Muscle of leg (tissue), 11 donors: Measurements from ENCODE around the gene IMMP2L. TPM values are rescaled to one million over a fixed set of nuclear protein-coding genes. Genes with fewer than 3 reads are reported as not detected.

ENCODE experiments used
- DNase-seq: peaks from one replicate; pipeline ENCODE4 v3.0.0; 2013
- H3K27ac ChIP-seq: one replicate; pipeline ENCODE4 v1.5.1; 2013; ENCODE audit warnings: mild to moderate bottlenecking, low read length, control low read depth
- H3K27me3 ChIP-seq: one replicate; pipeline ENCODE4 v1.6.1; 2013; ENCODE audit warnings: low read length; ENCODE audit not compliant: control insufficient read depth, insufficient read depth
- H3K36me3 ChIP-seq: one replicate; pipeline ENCODE4 v1.6.1; 2013; ENCODE audit warnings: low read length; ENCODE audit not compliant: control insufficient read depth, insufficient read depth
- H3K4me1 ChIP-seq: one replicate; pipeline ENCODE4 v1.6.1; 2013; ENCODE audit warnings: low read length; ENCODE audit not compliant: control insufficient read depth, insufficient read depth
- H3K4me3 ChIP-seq: one replicate; pipeline ENCODE4 v1.5.1; 2013; ENCODE audit warnings: low read length, control low read depth
- H3K9me3 ChIP-seq: replicated peaks from 2 replicates; pipeline ENCODE4 v1.6.1; 2013; ENCODE audit warnings: low read depth, low read length; ENCODE audit not compliant: control insufficient read depth
- WGBS: methylation state at CpG from one replicate; pipeline ENCODE4 v1.1.5; 2013; ENCODE audit warnings: missing lambda C conversion rate; ENCODE audit not compliant: insufficient coverage; 5-methylcytosine and 5-hydroxymethylcytosine counted together
- polyA plus RNA-seq, 8 donors: library from polyadenylated mRNA; unstranded; fragments of 120-200 nt; gene quantifications; one replicate each; pipeline versions ENCODE4 v1.2.1 to v1.2.3, GENCODE V29; 2013; ENCODE audit warnings: inconsistent platforms in 1 of 8, low replicate concordance in 1 of 8; ENCODE audit not compliant: insufficient read length in 8 of 8, insufficient read depth in 1 of 8
- total RNA-seq: library from RNA; stranded (reverse); fragments of 120-200 nt; gene quantifications from one replicate; pipeline ENCODE4 v1.2.4, GENCODE V29; 2013

Gene IMMP2L
- total and polyA plus RNA-seq, 9 donors: 15.0 to 20.4 (median 17.1) TPM

GRCh38 chr7:110801502-110801901, 760.8 kb downstream of the IMMP2L start:
- WGBS: 60% methylated on average over 1 of the region's 1 CpG
- no peak for DNase-seq

DNA sequence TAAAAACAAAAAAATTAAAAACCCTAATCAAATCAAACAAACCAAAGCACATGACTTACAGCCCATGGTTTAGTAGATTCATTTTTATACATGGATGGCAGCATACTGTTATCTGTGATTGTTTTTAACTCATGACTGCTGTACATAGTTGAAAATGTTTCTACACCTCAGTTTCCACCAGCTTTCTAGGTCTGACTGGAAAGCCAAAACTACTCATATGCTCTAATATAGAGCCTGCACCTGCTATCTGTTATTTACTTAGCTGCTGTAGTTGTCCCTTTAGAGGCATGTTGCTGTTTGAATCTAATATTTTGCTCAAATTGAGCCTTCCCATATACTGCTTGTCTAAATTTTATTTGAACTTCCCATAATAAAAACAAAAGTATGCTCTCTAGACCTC, 761.3 kb downstream of the IMMP2L start:
- no peak overlapping the region for H3K27ac ChIP-seq
- no peaks in the 10 kb centered on the region for H3K36me3 ChIP-seq
- H3K9me3 ChIP-seq: no peaks in the 10 kb centered on the region
- H3K27me3 ChIP-seq: no peaks in the 10 kb centered on the region
- no peak for DNase-seq
- no peaks in the 10 kb centered on the region for H3K4me1 ChIP-seq
- no peak overlapping the region for H3K4me3 ChIP-seq

More at GRCh38 chr7:110801502-110801901, 760.8 kb downstream of the IMMP2L start:
- Histone ChIP-seq H3K9me3 (no peaks in the 10 kb centered on the region), H3K27me3 (no peaks in the 10 kb centered on the region), H3K27ac (no peak overlapping the region), H3K4me3 (no peak overlapping the region), H3K4me1 (no peaks in the 10 kb centered on the region), H3K36me3 (no peaks in the 10 kb centered on the region)

DNA sequence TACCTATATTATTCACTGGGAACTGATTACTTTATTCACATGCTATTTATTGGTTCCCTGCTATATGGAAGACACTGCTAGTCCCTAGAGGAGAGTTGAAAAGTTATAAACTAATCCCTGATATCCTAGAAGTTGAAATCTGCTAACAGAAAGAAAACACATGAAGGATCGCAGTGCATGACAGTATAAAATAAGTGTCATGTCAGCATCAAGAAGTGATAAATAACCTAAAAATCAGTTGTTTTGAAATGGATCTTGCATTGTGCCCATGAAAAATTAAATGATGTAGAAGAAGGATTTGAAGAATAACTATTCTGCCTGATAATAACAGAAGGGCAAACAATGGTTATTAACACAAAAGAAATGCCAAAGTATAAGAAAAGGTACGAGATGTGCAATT, 764.6 kb downstream of the IMMP2L start:
- WGBS: no CpG with 5 or more reads among the region's 2 CpGs
- no peaks in the 10 kb centered on the region for H3K27me3 ChIP-seq
- H3K36me3 ChIP-seq: no peaks in the 10 kb centered on the region
- H3K27ac ChIP-seq: no peak overlapping the region
- DNase-seq: no peak
- H3K4me1 ChIP-seq: no peaks in the 10 kb centered on the region
- no peaks in the 10 kb centered on the region for H3K9me3 ChIP-seq
- no peak overlapping the region for H3K4me3 ChIP-seq

- Histone ChIP-seq H3K27me3 (no peaks in the 10 kb centered on the region), H3K4me3 (no peak overlapping the region), H3K9me3 (no peaks in the 10 kb centered on the region), H3K27ac (no peak overlapping the region), H3K36me3 (no peaks in the 10 kb centered on the region), H3K4me1 (no peaks in the 10 kb centered on the region)
- no peak for DNase-seq
Measured at GRCh38 chr7:110790992-110791391, 771.3 kb downstream of the IMMP2L start.

DNA sequence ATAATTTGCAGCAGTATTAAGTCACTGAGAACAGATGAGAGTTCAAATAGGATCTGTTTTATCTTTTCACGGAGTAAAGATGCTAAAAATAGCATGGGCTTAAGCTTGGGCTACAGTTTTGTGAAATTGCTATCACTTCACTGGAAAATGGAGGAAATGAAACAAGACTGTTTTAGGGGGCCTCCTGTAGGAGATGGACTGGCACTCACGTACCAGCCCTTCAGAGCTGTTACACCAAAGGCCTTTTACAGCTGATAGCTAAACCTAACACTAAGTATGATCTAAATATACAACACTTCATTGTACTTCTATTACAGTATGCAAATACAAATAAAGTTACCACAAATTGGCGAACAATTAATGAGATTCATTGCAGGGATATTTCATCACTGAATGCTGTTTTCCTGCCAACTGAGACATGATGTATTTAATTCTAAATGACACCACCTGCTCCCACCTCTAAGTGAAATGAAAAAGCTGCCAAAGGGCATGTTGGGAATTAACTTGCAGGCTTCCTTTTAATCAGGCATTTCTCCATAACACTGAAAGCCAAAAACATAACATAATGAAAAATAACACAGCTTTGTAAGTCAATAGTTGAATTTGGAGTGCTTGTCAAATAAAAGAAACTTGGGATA, 775.8 kb downstream of the IMMP2L start:
- Histone ChIP-seq H3K27ac (no peak overlapping the region), H3K36me3 (no peaks in the 10 kb centered on the region), H3K4me3 (no peak overlapping the region), H3K27me3 (no peaks in the 10 kb centered on the region), H3K9me3 (no peaks in the 10 kb centered on the region), H3K4me1 (no peaks in the 10 kb centered on the region)
- 14% methylated on average over 1 of the region's 3 CpGs for WGBS
- DNase-seq: no peak

- no peak for DNase-seq
- no peak overlapping the region for H3K27ac ChIP-seq
- no peaks in the 10 kb centered on the region for H3K9me3 ChIP-seq
- no peaks in the 10 kb centered on the region for H3K27me3 ChIP-seq
- WGBS: no CpG with 5 or more reads among the region's 1 CpG
- H3K4me3 ChIP-seq: no peak overlapping the region
- no peaks in the 10 kb centered on the region for H3K36me3 ChIP-seq
- H3K4me1 ChIP-seq: no peaks in the 10 kb centered on the region
Measured at GRCh38 chr7:110784749-110785148, 777.5 kb downstream of the IMMP2L start.

- Histone ChIP-seq H3K9me3 (no peaks in the 10 kb centered on the region), H3K36me3 (no peaks in the 10 kb centered on the region), H3K4me3 (no peak overlapping the region), H3K27me3 (no peaks in the 10 kb centered on the region), H3K4me1 (no peaks in the 10 kb centered on the region), H3K27ac (no peak overlapping the region)
- no peak for DNase-seq
Measured at GRCh38 chr7:110780712-110781111, 781.6 kb downstream of the IMMP2L start.

DNA sequence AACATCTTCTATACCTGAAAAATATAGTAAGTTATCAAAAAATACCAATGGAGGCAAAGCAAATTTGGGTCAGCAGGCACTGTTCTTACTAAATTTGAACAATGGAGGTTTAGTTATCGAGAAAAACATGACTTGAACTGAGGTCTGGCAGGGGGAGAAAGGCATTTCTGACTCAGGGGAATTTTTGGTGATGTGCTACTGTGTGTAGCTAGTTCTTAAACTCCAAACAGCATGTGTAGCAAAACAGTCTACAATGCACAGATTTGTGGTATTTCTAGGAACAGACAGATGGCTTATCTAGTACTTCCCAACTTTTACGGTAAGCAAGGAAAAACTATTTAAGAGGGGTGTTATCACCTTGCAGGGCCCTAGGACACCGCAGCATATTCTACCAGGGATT, 783.0 kb downstream of the IMMP2L start:
- H3K9me3 ChIP-seq: no peaks in the 10 kb centered on the region
- H3K4me1 ChIP-seq: no peaks in the 10 kb centered on the region
- no peaks in the 10 kb centered on the region for H3K36me3 ChIP-seq
- WGBS: 75% methylated on average over 1 of the region's 3 CpGs
- H3K27ac ChIP-seq: no peak overlapping the region
- no peak for DNase-seq
- no peak overlapping the region for H3K4me3 ChIP-seq
- no peaks in the 10 kb centered on the region for H3K27me3 ChIP-seq

DNA sequence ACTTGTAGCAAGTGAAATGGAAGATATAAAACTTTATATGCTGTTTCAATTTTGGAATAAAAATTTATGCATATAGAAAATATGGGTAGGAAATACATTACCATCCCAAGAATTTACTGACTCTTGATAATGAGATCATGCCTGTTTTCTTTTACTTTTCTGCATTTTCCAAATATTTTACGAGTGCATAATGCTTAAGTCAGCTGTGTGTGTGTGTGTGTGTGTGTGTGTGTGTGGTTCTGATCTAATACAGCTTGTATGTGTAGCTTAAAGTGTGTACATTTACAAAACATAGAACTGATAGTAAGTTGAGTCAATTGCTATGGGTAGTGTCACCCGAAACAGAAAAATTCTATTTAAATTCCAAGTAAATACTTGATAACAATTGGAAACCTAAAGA, 787.2 kb downstream of the IMMP2L start:
- Histone ChIP-seq H3K9me3 (no peaks in the 10 kb centered on the region), H3K36me3 (no peaks in the 10 kb centered on the region), H3K27ac (no peak overlapping the region), H3K27me3 (no peaks in the 10 kb centered on the region), H3K4me3 (no peak overlapping the region), H3K4me1 (no peaks in the 10 kb centered on the region)
- DNase-seq: no peak
- WGBS: no CpG with 5 or more reads among the region's 2 CpGs

- no CpG with 5 or more reads among the region's 1 CpG for WGBS
- Histone ChIP-seq H3K4me1 (no peaks in the 10 kb centered on the region), H3K36me3 (no peaks in the 10 kb centered on the region), H3K27ac (no peak overlapping the region), H3K4me3 (no peak overlapping the region), H3K27me3 (no peaks in the 10 kb centered on the region), H3K9me3 (no peaks in the 10 kb centered on the region)
- no peak for DNase-seq
Measured at GRCh38 chr7:110774071-110774470, 788.2 kb downstream of the IMMP2L start.

DNA sequence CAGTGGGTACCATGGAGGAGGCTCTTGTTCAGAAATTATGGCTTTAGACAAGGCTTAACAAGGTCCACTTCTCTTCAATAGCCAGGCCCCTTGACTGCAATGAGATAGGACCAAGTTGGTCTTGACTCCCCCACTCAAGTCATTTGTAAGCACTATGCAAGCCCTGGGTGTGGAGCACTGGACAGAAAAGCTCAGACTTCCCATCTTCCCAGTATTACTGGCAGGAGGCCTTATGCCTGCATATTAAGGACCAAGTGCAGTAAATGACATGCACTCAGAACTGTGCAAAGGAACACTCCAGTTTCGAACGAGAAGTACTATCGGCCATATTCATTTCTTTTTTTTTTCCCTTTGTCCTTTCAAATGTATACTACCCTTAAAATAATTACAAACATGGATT, 789.7 kb downstream of the IMMP2L start:
- WGBS: no CpG with 5 or more reads among the region's 3 CpGs
- Histone ChIP-seq H3K27me3 (no peaks in the 10 kb centered on the region), H3K36me3 (no peaks in the 10 kb centered on the region), H3K4me3 (no peak overlapping the region), H3K9me3 (no peaks in the 10 kb centered on the region), H3K27ac (no peak overlapping the region), H3K4me1 (no peaks in the 10 kb centered on the region)
- DNase-seq: no peak
